HG03060 (cell line): ENCODE data around the gene VSIR.

Source experiments
- ATAC-seq: cut with Tn5 transposase; IDR thresholded peaks from one replicate; pipeline ENCODE4 v1.9.1; 2021; ENCODE audit warnings: low read depth, moderate number of reproducible peaks; ENCODE audit not compliant: unreplicated experiment

The VSIR gene

GRCh38 chr10:71807557-71808510 is 34.5 kb upstream of the VSIR start:
- ATAC-seq: no peak

DNA sequence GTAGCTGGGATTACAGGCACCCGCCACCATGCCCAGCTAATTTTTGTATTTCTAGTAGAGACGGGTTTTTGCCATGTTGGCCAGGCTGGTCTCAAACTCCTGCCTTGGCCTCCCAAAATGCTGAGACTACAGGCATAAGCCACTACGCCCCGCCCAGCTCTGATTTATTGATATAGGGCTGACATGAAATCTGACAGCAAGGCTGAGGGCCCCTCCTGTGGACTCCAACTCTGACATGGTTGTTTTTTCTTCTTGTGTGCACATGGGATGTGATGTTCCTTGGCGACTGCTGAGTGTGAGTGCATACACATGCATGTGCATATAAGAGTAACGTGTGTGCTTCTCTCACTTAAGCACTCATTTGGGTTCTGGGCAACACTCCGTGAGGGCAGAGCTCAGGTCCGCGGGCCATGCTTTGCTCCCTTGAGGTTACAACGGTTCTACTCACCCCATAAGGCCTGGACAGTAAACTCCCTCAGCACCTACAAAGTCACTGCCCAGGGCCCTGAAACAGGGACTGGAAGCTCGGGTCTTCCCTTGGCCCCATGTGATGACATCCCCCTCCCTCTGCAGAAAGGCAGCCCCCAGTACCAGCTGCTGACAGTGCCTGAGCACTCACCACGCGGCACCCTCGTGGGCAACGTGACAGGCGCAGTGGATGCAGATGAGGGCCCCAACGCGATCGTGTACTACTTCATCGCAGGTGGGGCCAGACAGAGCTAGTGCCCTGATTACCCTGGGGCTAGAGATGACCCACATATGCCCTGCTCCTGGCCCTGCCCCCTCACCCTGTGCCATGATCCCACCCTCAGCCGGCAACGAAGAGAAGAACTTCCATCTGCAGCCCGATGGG is 33.6 kb upstream of the VSIR start:
- ATAC-seq: no peak

DNA sequence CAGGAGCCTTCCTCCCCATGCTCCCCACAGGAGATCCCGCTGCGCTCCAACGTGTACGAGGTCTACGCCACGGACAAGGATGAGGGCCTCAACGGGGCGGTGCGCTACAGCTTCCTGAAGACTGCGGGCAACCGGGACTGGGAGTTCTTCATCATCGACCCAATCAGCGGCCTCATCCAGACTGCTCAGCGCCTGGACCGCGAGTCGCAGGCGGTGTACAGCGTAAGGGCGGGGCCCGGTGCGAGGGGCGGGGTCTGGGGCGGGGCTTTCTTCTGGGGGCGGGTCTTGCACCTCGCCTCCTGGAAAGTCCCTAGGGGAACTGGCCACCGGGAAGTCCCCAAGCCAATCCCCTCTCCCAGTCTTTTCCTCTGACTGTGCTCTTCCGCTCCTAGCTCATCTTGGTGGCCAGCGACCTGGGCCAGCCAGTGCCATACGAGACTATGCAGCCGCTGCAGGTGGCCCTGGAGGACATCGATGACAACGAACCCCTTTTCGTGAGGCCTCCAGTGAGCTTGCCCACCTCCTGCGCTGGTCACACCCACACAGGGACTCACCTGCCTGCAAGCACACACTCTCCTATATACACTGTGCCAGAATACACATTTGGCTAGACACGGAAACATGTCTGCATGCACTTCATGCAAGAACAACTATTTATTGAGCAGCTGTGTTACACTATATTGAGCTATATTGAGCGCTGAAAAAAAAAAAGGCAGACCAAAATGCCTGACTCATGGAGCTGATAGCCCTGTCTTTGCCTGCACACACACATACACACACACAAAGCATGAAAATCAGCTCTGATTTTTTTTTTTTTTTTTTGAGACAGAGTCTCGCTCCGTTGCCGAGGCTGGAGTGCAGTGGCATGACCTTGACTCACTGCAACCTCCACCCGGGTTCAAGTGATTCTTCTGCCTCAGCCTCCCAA is 32.7 kb upstream of the VSIR start:
- no peak for ATAC-seq

GRCh38 chr10:71804077-71804476 is 30.8 kb upstream of the VSIR start:
- ATAC-seq: no peak

GRCh38 chr10:71802715-71803488 is 29.6 kb upstream of the VSIR start:
- no peak for ATAC-seq

DNA sequence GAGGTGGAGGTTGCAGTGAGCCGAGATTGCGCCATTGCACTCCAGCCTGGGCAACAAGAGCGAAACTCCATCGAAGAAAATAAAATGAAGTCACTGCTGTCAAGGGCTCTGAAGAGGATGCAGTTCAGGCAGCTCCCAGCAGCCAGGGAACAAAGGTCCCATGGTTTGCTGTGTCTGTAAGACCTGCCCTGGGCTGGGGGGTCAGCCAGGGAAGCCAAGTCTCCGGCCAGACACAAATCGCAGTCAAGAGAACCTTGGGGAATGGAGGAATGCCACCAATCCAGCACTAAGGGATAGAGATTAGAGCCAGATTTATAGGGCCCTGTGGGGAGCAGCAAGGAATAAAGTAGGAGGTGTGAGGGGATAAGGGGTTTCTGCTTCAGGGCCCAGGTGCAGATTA is 28.9 kb upstream of the VSIR start:
- no peak for ATAC-seq

- no peak for ATAC-seq
These were observed 28.0 kb upstream of the VSIR start for GRCh38 chr10:71801361-71801760.

DNA sequence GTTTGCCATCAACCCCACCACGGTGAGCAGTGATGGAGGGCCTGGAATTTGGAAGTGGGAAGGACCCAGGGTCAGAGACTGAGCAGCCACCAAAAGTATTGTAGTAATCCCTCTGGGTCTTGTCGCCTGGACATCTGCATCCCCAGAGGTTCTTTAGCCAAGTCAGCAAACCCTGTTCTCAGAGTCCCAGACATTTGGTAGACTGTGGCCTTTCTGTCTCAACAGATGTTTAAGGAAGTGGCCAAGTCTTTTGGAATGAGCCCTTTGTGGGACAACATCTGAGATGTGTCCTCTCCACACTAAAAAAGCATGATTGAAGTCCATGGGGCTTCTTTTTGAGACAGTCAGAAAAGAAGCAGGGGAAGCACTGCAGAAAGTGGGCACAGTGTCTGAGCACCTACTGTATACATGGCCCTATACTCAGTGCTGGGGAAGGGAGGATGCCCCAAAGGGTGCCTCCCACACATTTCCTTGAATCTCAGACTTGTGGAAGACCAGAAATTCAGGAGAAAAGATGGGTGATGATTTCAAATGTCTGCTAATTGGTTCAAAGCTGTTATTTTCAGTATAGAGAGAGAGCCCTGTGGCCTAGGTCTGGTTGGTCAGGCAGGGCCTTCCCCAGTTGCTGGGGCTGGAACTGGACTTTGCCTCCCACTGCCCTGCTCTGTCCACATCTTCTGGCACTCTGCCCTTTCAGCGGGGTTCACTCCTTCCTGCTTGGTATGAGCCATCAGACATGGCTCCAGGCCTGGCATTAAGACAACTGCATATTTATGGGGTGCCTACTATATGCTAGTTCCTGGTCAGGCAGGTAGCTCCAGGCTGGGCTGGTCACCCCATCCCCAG is 26.5 kb upstream of the VSIR start:
- no peak for ATAC-seq

DNA sequence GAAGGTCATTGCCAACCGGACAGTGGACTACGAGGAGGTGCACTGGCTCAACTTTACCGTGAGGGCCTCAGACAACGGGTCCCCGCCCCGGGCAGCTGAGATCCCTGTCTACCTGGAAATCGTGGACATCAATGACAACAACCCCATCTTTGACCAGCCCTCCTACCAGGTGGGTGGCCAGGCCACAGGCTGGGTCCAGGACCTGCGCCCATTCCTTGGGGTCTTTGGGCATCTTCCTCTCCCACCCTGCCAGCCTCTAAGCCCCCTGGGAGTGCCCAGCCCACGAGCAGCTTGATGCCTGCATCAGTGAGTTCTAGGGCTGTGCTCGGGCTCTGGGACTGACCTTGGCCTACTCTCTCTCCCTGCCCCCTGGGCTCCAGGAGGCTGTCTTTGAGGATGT is 25.8 kb upstream of the VSIR start:
- ATAC-seq: no peak

- ATAC-seq: no peak
These were observed 24.9 kb upstream of the VSIR start for GRCh38 chr10:71798308-71798624.

DNA sequence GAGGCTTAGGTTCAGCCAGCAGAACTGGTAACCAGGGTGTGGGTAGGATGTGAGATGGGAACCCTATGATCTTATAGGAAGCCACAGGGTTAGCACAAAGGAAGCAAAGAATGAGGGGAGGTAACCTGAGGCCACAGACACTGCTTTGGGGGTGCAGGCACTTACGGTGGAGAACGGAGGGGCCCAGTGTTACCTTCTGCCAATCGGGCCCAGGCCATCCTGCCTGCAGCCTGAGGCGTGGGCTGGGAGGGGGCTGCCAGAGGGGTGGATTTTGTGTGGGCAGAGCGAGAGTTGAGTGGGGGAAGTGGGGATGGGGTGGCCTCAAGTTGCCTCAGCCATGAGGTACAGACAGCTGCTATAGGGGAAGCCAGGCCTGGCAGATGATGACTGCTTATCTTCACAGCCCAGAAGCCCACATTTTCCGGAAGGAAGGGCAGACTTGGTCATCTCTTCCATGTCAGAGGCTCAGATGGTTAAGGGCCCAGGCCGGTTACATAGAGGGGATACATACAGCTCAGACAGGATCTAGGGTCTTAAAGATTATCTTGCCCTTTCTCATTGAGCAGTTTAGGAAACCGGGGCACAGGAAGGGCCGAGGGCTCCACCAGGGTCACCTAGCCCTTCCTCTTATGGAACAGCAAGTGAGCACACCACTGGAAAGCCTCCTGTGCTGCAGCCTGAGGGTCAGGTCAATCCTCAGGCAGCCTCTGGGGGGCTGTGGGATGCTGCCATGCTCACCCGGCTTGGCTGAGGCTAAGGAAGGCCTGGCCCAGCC is 24.4 kb upstream of the VSIR start:
- no peak for ATAC-seq

- no peak for ATAC-seq
These were observed 23.6 kb upstream of the VSIR start for GRCh38 chr10:71796749-71797405.

GRCh38 chr10:71795248-71795647 is 21.9 kb upstream of the VSIR start:
- no peak for ATAC-seq

DNA sequence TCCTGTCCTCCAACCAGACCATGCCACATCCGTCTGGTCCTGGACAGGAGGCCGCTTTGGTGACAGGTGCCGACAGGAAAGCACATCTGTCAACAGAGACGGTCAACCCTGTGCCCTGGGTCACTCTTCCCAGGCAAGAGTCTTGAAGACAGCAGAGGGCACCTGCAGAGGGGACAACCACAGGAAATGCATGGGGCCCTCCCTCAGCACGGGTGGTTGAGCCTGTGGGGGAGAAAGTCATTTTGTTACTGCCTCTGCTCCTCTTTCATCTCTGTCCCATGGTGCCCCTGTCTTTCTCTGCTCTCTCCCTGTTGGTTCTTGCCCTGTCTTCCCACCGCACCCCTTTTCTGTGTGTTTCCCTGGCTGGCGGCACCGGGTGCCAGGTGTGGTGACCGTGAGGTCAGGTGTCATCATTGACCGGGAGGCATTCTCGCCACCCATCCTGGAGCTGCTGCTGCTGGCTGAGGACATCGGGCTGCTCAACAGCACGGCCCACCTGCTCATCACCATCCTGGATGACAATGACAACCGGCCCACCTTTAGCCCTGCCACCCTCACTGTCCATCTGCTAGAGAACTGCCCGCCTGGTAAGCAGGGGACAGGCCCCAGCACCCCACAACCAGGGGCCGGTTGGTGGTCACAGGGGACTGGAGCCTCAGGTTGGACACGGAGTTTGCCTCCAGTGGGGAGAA is 17.6 kb upstream of the VSIR start:
- no peak for ATAC-seq

DNA sequence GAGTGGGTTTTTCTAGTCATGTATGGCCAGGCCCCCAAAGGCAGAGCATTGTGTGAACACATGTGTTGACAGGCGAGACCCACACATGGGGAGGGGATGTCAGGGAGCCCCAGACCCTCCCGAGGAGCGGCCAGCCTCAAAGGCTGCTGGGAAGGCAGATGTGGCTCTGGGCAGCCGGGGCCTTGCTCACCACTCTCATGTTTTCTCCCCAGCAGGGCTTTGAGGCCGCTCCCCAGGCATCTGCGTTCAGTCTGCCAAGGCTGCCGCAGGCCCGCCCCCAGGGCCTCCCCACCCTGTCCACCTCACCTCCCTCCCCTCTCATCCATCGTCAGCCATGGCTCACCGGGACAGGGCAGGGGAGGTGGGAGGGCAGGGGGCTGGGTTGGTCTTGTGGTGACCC is 16.6 kb upstream of the VSIR start:
- ATAC-seq: no peak

- no peak for ATAC-seq
These were observed 15.6 kb upstream of the VSIR start for GRCh38 chr10:71788954-71789353.

GRCh38 chr10:71784679-71785272 is 11.5 kb upstream of the VSIR start:
- ATAC-seq: no peak
